Spinal cord (tissue), 10 donors: Measurements from ENCODE around the gene MICAL2. TPM values are rescaled to one million over a fixed set of nuclear protein-coding genes. Genes with fewer than 3 reads are reported as not detected.
A peak's percentile ranks its signal among the peaks of the same experiment; 100 is the strongest.

Source experiments
- DNase-seq, 6 donors: peaks; one replicate each; pipeline versions ENCODE4 v3.0.0 to v3.0.0-alpha.2; 2013 to 2015; ENCODE audit warnings: low spot score in 6 of 6, low read depth in 4 of 6
- H3K27ac ChIP-seq: one replicate; pipeline ENCODE4 v1.5.1; 2013; ENCODE audit warnings: low read depth, low read length, control low read depth
- H3K27me3 ChIP-seq: one replicate; pipeline ENCODE4 v1.6.1; 2013; ENCODE audit warnings: low read length; ENCODE audit not compliant: control insufficient read depth, insufficient read depth
- H3K36me3 ChIP-seq: one replicate; pipeline ENCODE4 v1.6.1; 2013; ENCODE audit warnings: low read length; ENCODE audit not compliant: control insufficient read depth, insufficient read depth
- H3K4me1 ChIP-seq: one replicate; pipeline ENCODE4 v1.6.1; 2013; ENCODE audit warnings: low read length; ENCODE audit not compliant: control insufficient read depth, insufficient read depth
- H3K4me3 ChIP-seq: one replicate; pipeline ENCODE4 v1.5.1; 2013; ENCODE audit warnings: low read depth, low read length, control low read depth
- H3K9me3 ChIP-seq: one replicate; pipeline ENCODE4 v1.6.1; 2013; ENCODE audit warnings: low read length; ENCODE audit not compliant: control insufficient read depth, insufficient read depth
- WGBS: methylation state at CpG from one replicate; pipeline ENCODE4 v1.1.5; 2013; ENCODE audit warnings: missing lambda C conversion rate; ENCODE audit not compliant: insufficient coverage; 5-methylcytosine and 5-hydroxymethylcytosine counted together
- polyA plus RNA-seq, 2 donors: library from polyadenylated mRNA; unstranded; fragments of 120-200 nt; gene quantifications; one replicate each; pipeline ENCODE4 v1.2.1, GENCODE V29; 2013; ENCODE audit not compliant: insufficient read length in 2 of 2
- total RNA-seq, 2 donors: library from RNA; depleted of rRNA in 1 of 2; stranded (reverse); fragments of 120-200 nt in 1 of 2; fragments of >200 nt in 1 of 2; gene quantifications; one replicate each; pipeline versions ENCODE4 v1.2.3 to v1.2.4, GENCODE V29; 2013 to 2014
- donor health status: healthy.

The MICAL2 gene
- total and polyA plus RNA-seq, 4 donors, result 15.8 to 57.0 (median 23.2) TPM

GRCh38 chr11:12235947-12236743 is 125.8 kb downstream of the MICAL2 start:
- Histone ChIP-seq H3K36me3 (peaks cover 9% of the 10 kb centered on the region), H3K27ac (no peak overlapping the region), H3K4me3 (no peak overlapping the region), H3K9me3 (no peaks in the 10 kb centered on the region), H3K27me3 (peaks cover 3% of the 10 kb centered on the region), H3K4me1 (no peaks in the 10 kb centered on the region)
- DNase-seq, result peak in 5 of 6 donors; percentile 50 to 91 (median 59)
- 67% methylated on average over 9 of the region's 13 CpGs for WGBS

GRCh38 chr11:12236744-12237101 is 126.3 kb downstream of the MICAL2 start:
- peaks cover 9% of the 10 kb centered on the region for H3K36me3 ChIP-seq
- H3K9me3 ChIP-seq, result no peaks in the 10 kb centered on the region
- no peak overlapping the region for H3K4me3 ChIP-seq
- DNase-seq, result no peak
- no peak overlapping the region for H3K27ac ChIP-seq
- peaks cover 3% of the 10 kb centered on the region for H3K27me3 ChIP-seq
- no peaks in the 10 kb centered on the region for H3K4me1 ChIP-seq
- WGBS, result 79% methylated on average over 2 of the region's 5 CpGs

GRCh38 chr11:12237381-12237784 is 127.0 kb downstream of the MICAL2 start:
- Histone ChIP-seq H3K4me3 (no peak overlapping the region), H3K4me1 (peaks cover 6% of the 10 kb centered on the region), H3K27ac (no peak overlapping the region), H3K9me3 (no peaks in the 10 kb centered on the region), H3K27me3 (peaks cover 3% of the 10 kb centered on the region), H3K36me3 (peaks cover 12% of the 10 kb centered on the region)
- DNase-seq, result no peak
- WGBS, result 100% methylated on average over 2 of the region's 3 CpGs

GRCh38 chr11:12238420-12238819 is 128.0 kb downstream of the MICAL2 start:
- Histone ChIP-seq H3K9me3 (no peaks in the 10 kb centered on the region), H3K4me3 (no peak overlapping the region), H3K27ac (no peak overlapping the region), H3K27me3 (peaks cover 3% of the 10 kb centered on the region), H3K36me3 (peaks cover 13% of the 10 kb centered on the region), H3K4me1 (peaks cover 8% of the 10 kb centered on the region)
- WGBS, result 90% methylated on average over 2 of the region's 4 CpGs
- DNase-seq, result no peak

- Histone ChIP-seq H3K27me3 (peaks cover 3% of the 10 kb centered on the region), H3K4me3 (no peak overlapping the region), H3K36me3 (peaks cover 13% of the 10 kb centered on the region), H3K9me3 (no peaks in the 10 kb centered on the region), H3K4me1 (peaks cover 11% of the 10 kb centered on the region), H3K27ac (no peak overlapping the region)
- WGBS, result 92% methylated on average over 4 of the region's 4 CpGs
- no peak for DNase-seq
Observed at GRCh38 chr11:12239396-12239795, 129.0 kb downstream of the MICAL2 start.

DNA sequence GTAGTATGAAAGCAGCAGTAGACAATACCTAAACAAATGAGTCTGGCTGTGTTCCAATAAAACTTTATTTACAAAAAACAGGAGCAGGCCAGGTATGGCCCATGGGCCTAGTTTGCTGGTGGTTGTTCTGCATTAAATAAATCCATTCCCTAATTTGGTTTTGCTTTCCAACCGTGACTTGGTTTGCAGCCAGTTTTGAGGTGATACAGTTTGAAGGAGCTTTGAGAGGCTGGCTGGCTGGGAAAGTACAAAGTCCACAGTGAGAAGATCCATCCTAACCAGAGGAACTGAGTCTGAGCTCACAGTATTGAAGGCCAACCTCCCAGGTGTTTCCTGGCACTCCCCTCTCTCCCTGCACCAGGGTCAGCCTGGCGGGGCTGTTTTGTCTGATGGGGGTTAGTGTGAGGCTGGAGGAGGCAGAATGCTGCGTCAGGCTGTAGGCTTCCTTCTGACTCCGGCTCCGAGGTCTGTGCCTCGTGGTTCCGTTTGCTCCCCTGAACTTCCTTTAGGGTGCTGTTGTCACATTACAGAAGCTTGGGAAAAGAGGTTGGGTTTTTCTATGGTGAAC is 129.5 kb downstream of the MICAL2 start:
- H3K4me1 ChIP-seq, result peaks cover 11% of the 10 kb centered on the region
- H3K4me3 ChIP-seq, result no peak overlapping the region
- H3K27ac ChIP-seq, result no peak overlapping the region
- H3K36me3 ChIP-seq, result peaks cover 13% of the 10 kb centered on the region
- 100% methylated on average over 5 of the region's 7 CpGs for WGBS
- peaks cover 3% of the 10 kb centered on the region for H3K27me3 ChIP-seq
- H3K9me3 ChIP-seq, result no peaks in the 10 kb centered on the region
- peak in 1 of 6 donors; percentile 65 for DNase-seq

DNA sequence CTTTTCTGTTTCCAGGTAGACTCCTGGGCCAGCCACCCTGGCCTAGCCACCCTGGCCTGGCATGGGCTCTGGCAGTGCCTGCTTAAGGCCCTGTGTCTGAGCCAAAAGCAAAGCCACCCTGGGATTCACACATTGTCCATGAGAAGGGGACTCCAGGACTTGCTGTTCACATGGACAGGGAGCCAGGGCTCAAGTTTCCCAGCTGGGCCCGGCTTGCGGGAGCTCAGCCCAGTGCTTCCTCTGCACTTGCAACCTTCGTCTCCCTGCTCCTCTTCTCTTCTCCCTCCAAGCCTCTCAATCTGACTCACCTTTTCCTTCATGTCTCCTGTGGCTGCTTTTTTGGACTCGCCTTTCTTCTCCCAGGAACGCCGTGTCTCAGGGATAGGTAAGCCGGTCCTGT is 130.3 kb downstream of the MICAL2 start:
- 92% methylated on average over 7 of the region's 7 CpGs for WGBS
- no peak overlapping the region for H3K4me3 ChIP-seq
- H3K27me3 ChIP-seq, result peaks cover 5% of the 10 kb centered on the region
- H3K4me1 ChIP-seq, result peaks cover 17% of the 10 kb centered on the region
- peaks cover 13% of the 10 kb centered on the region for H3K36me3 ChIP-seq
- no peaks in the 10 kb centered on the region for H3K9me3 ChIP-seq
- no peak for DNase-seq
- no peak overlapping the region for H3K27ac ChIP-seq

GRCh38 chr11:12241401-12241800 is 131.0 kb downstream of the MICAL2 start:
- Histone ChIP-seq H3K27ac (no peak overlapping the region), H3K4me1 (peaks cover 24% of the 10 kb centered on the region), H3K36me3 (peaks cover 13% of the 10 kb centered on the region), H3K9me3 (no peaks in the 10 kb centered on the region), H3K27me3 (peaks cover 5% of the 10 kb centered on the region), H3K4me3 (no peak overlapping the region)
- DNase-seq, result no peak
- 71% methylated on average over 6 of the region's 7 CpGs for WGBS

DNA sequence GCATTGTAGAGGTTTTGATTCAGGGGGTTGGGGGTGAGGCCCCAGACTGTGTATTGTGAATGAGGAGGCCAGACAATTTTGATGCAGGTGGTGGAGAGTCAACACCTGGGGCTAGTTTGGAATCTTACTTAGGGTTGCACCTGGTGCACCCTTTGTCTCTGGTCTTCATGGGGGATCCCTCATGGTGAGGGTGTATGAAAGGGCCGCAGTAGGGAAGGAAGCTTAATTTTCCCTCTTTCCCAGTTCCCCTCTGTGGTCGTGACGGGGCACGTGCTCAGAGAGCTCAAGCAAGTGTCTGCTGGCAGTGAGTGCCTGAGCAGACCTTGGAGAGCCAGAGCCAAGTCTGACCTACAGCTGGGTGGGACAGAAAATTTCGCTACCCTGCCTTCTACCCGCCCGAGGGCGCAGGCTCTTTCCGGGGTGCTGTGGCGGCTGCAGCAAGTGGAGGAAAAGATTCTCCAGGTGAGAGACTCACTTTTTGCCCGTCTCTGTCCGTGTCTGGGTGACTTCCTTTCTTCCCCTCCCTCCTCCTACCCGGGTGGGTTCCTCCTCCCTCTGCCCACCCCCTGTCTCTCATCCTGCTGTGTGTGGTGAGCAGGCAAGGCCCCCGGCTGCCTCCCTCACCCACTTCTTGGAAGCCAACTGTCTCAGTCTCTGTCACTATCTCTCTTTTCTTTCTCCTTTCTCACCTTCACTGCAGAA is 131.7 kb downstream of the MICAL2 start:
- peaks cover 13% of the 10 kb centered on the region for H3K36me3 ChIP-seq

More for the DNA sequence above, 131.7 kb downstream of the MICAL2 start:
- no peak overlapping the region for H3K4me3 ChIP-seq
- no peaks in the 10 kb centered on the region for H3K9me3 ChIP-seq
- no peak for DNase-seq
- peaks cover 26% of the 10 kb centered on the region for H3K4me1 ChIP-seq
- peaks cover 5% of the 10 kb centered on the region for H3K27me3 ChIP-seq
- WGBS, result 85% methylated on average over 11 of the region's 14 CpGs
- no peak overlapping the region for H3K27ac ChIP-seq
